ENCODE results near the gene PRDM10. TPM values are rescaled to one million over a fixed set of nuclear protein-coding genes. Genes with fewer than 3 reads are reported as not detected.
"Not testable (repeated sequence)": the region's sequence is repeated elsewhere in the genome, so short reads cannot be mapped to it uniquely, and the experiment has no call there.

PRDM10 gene
- total RNA-seq, 1 experiment from 2014 or later: 9.8 TPM

GRCh38 chr11:129971856-129972255, 30.8 kb downstream of the PRDM10 start:
- H3K36me3 ChIP-seq (ENCODE audit: insufficient read depth, low read length); H3K9me2 ChIP-seq (replicated peaks; ENCODE audit: insufficient read depth, low read length); H3K79me2 ChIP-seq (ENCODE audit: low read length); H2AFZ ChIP-seq (ENCODE audit: low read length); H3K9me3 ChIP-seq (ENCODE audit: low read length); DNase-seq; H3K27me3 ChIP-seq (ENCODE audit: low read length); H4K20me1 ChIP-seq (ENCODE audit: insufficient read depth, low read depth, low read length): not testable (repeated sequence)
- Histone ChIP-seq H3K4me3 (ENCODE audit: low read length) (peak overlapping the region; percentile 64; the same call in 1 of the 2 replicates), H3K4me1 (ENCODE audit: low read length) (peaks cover 49% of the 10 kb centered on the region), H3K4me2 (ENCODE audit: low read depth, low read length, poor library complexity, severe bottlenecking) (peak overlapping the region; percentile 78), H3K9ac (ENCODE audit: low read length) (peak overlapping the region; percentile 79; the same call in 1 of the 2 replicates), H3K27ac (ENCODE audit: low read length) (peak overlapping the region; percentile 100)

- Histone ChIP-seq H3K9me2 (replicated peaks; ENCODE audit: insufficient read depth, low read length) (no peaks in the 10 kb centered on the region), H4K20me1 (ENCODE audit: insufficient read depth, low read depth, low read length) (no peaks in the 10 kb centered on the region), H3K36me3 (ENCODE audit: insufficient read depth, low read length) (no peaks in the 10 kb centered on the region), H3K27ac (ENCODE audit: low read length) (peak overlapping the region; percentile 70), H3K9me3 (ENCODE audit: low read length) (no peaks in the 10 kb centered on the region), H3K79me2 (ENCODE audit: low read length) (no peaks in the 10 kb centered on the region; the same call in 1 of the 2 replicates), H3K4me3 (ENCODE audit: low read length) (peak overlapping the region; percentile 22; the same call in 1 of the 2 replicates), H3K4me1 (ENCODE audit: low read length) (peaks cover 49% of the 10 kb centered on the region), H3K4me2 (ENCODE audit: low read depth, low read length, poor library complexity, severe bottlenecking) (peak overlapping the region; percentile 51), H2AFZ (ENCODE audit: low read length) (0 out of 2 replicates have a peak overlapping the region, but pooled peaks have one; percentile 14), H3K27me3 (ENCODE audit: low read length) (no peaks in the 10 kb centered on the region), H3K9ac (ENCODE audit: low read length) (no peak overlapping the region; the same call in 1 of the 2 replicates)
- DNase-seq: peak; percentile 43
Measured at GRCh38 chr11:129969920-129970319, 32.7 kb downstream of the PRDM10 start.

DNA sequence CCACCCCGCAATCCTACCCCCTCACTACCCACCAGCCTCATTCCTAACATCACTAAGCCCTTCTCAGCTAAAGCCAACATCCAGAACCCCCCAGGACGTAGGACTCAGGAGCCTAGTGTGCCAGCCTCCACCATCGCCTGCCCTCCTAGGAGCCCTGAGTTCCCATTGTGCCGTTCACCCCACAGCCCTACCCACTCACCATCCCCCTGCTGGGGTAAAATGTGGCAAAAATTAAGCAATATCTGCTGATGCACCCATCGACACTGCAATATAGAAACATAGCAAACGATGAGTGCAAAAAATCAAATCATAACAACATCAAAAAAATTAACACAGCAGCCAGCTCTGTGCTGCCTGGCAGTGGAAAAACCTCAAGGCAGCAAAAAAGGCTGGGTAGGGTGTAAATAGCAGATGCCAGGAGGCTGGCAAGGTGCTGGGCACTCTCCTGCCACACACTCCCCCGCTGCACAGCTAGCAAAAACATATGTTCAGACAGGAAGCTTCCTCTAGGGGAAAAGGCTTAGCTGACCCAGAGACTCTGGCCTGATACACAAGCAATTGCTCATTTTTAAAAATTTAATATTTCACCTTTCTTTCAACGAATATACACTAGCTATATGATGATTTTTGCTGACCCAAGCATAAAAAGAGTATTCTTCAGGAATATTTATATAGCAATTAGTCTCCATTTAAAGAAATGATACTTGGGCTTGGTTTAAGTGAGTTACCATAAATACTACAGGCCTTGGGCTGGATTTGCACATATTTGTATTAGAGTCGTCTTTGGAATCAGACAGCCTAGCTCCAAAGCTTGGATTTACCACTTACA, 33.8 kb downstream of the PRDM10 start:
- Histone ChIP-seq H3K9ac (ENCODE audit: low read length) (no peak overlapping the region), H3K27ac (ENCODE audit: low read length) (peak overlapping the region; percentile 70), H3K4me3 (ENCODE audit: low read length) (no peak overlapping the region), H3K9me3 (ENCODE audit: low read length) (no peaks in the 10 kb centered on the region), H3K36me3 (ENCODE audit: insufficient read depth, low read length) (no peaks in the 10 kb centered on the region), H3K4me2 (ENCODE audit: low read depth, low read length, poor library complexity, severe bottlenecking) (peak overlapping the region; percentile 42), H2AFZ (ENCODE audit: low read length) (no peak overlapping the region), H3K4me1 (ENCODE audit: low read length) (peaks cover 43% of the 10 kb centered on the region), H3K9me2 (replicated peaks; ENCODE audit: insufficient read depth, low read length) (no peaks in the 10 kb centered on the region), H4K20me1 (ENCODE audit: insufficient read depth, low read depth, low read length) (no peaks in the 10 kb centered on the region), H3K79me2 (ENCODE audit: low read length) (no peaks in the 10 kb centered on the region), H3K27me3 (ENCODE audit: low read length) (no peaks in the 10 kb centered on the region)
- peak; percentile 43 for DNase-seq

DNA sequence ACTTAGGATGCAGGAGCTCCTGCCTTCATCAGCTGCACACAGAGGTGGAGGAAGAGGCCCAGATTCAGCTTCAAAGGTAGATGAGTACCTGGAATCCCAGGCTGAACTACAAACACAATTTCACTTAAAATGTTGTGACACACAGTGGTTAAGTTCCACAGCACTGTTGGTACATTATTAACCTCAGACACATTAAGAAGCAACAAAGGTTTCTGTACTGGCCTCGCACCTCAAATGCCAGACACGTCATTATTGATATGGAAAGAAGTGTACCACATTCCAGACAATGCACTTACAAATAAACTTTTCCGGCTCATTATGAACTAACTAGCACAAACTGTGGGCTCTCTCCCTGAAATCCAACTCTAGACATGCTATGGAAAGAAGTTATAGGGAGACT, 34.6 kb downstream of the PRDM10 start:
- no peak overlapping the region for H3K27ac ChIP-seq (ENCODE audit: low read length)
- H3K36me3 ChIP-seq (ENCODE audit: insufficient read depth, low read length): no peaks in the 10 kb centered on the region
- no peak overlapping the region for H3K9ac ChIP-seq (ENCODE audit: low read length)
- no peaks in the 10 kb centered on the region for H4K20me1 ChIP-seq (ENCODE audit: insufficient read depth, low read depth, low read length)
- DNase-seq: no peak
- no peaks in the 10 kb centered on the region for H3K9me3 ChIP-seq (ENCODE audit: low read length)
- no peak overlapping the region for H3K4me3 ChIP-seq (ENCODE audit: low read length)
- H3K4me1 ChIP-seq (ENCODE audit: low read length): peaks cover 35% of the 10 kb centered on the region
- no peaks in the 10 kb centered on the region for H3K9me2 ChIP-seq (replicated peaks; ENCODE audit: insufficient read depth, low read length)
- H3K79me2 ChIP-seq (ENCODE audit: low read length): no peaks in the 10 kb centered on the region
- no peak overlapping the region for H3K4me2 ChIP-seq (ENCODE audit: low read depth, low read length, poor library complexity, severe bottlenecking)
- H2AFZ ChIP-seq (ENCODE audit: low read length): no peak overlapping the region
- H3K27me3 ChIP-seq (ENCODE audit: low read length): no peaks in the 10 kb centered on the region

DNA sequence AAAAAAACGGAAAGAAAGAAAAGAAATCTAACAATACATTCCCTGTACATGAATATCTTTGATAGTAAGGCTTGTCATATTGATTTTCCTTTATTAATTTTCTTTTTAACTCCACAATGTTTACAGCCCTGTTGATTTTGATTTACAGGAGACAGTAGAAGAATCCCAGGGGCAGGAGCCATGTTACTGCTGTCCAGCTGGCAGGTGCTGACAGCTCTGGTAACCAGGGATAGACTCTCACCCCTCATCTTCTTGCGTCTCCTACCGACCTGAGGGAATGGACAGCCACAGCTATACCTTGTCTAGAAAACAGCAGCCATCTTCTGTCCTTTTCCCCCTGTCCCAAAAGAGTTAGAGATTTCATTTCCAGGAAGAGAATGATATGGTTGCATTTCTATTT, 37.4 kb downstream of the PRDM10 start:
- no peak overlapping the region for H2AFZ ChIP-seq (ENCODE audit: low read length)
- no peaks in the 10 kb centered on the region for H3K79me2 ChIP-seq (ENCODE audit: low read length)
- H3K27me3 ChIP-seq (ENCODE audit: low read length): no peaks in the 10 kb centered on the region
- H3K4me2 ChIP-seq (ENCODE audit: low read depth, low read length, poor library complexity, severe bottlenecking): no peak overlapping the region
- no peak for DNase-seq
- no peaks in the 10 kb centered on the region for H3K36me3 ChIP-seq (ENCODE audit: insufficient read depth, low read length)
- H3K9me2 ChIP-seq (replicated peaks; ENCODE audit: insufficient read depth, low read length): no peaks in the 10 kb centered on the region
- H3K4me3 ChIP-seq (ENCODE audit: low read length): no peak overlapping the region
- peaks cover 19% of the 10 kb centered on the region for H3K4me1 ChIP-seq (ENCODE audit: low read length)
- no peaks in the 10 kb centered on the region for H4K20me1 ChIP-seq (ENCODE audit: insufficient read depth, low read depth, low read length)
- no peak overlapping the region for H3K27ac ChIP-seq (ENCODE audit: low read length)
- H3K9ac ChIP-seq (ENCODE audit: low read length): no peak overlapping the region
- no peaks in the 10 kb centered on the region for H3K9me3 ChIP-seq (ENCODE audit: low read length)

GRCh38 chr11:129960216-129961214, 42.1 kb downstream of the PRDM10 start:
- Histone ChIP-seq H3K27me3 (ENCODE audit: low read length) (no peaks in the 10 kb centered on the region), H3K4me3 (ENCODE audit: low read length) (no peak overlapping the region), H3K79me2 (ENCODE audit: low read length) (no peaks in the 10 kb centered on the region), H2AFZ (ENCODE audit: low read length) (no peak overlapping the region), H3K9me3 (ENCODE audit: low read length) (no peaks in the 10 kb centered on the region), H3K36me3 (ENCODE audit: insufficient read depth, low read length) (no peaks in the 10 kb centered on the region; the same call in 1 of the 2 replicates), H3K4me2 (ENCODE audit: low read depth, low read length, poor library complexity, severe bottlenecking) (no peak overlapping the region), H4K20me1 (ENCODE audit: insufficient read depth, low read depth, low read length) (no peaks in the 10 kb centered on the region), H3K9me2 (replicated peaks; ENCODE audit: insufficient read depth, low read length) (no peaks in the 10 kb centered on the region), H3K27ac (ENCODE audit: low read length) (no peak overlapping the region), H3K4me1 (ENCODE audit: low read length) (no peaks in the 10 kb centered on the region), H3K9ac (ENCODE audit: low read length) (no peak overlapping the region)
- no peak for DNase-seq

DNA sequence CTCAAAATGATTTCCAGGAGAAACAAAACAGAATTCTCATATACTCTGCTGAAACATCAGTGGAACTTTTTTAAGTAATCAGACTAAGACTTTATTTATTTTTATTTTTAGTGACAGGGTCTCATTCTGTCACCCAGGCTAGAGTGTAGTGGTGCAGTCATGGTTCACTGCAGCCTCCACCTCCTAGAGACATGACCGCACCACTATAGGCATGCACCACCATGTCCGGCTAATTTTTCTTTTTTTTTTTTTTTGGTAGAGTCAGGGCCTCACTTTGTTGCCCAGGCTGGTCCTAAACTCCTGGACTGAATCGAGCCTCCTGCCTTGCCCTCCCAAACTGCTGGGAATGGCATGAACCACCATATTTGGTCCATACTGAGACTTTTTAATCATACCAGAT, 42.9 kb downstream of the PRDM10 start:
- Histone ChIP-seq H3K4me3 (ENCODE audit: low read length) (no peak overlapping the region), H3K27ac (ENCODE audit: low read length) (no peak overlapping the region), H3K79me2 (ENCODE audit: low read length) (no peaks in the 10 kb centered on the region), H3K4me1 (ENCODE audit: low read length) (no peaks in the 10 kb centered on the region), H3K4me2 (ENCODE audit: low read depth, low read length, poor library complexity, severe bottlenecking) (no peak overlapping the region), H4K20me1 (ENCODE audit: insufficient read depth, low read depth, low read length) (no peaks in the 10 kb centered on the region), H3K9ac (ENCODE audit: low read length) (no peak overlapping the region), H3K27me3 (ENCODE audit: low read length) (no peaks in the 10 kb centered on the region), H3K9me3 (ENCODE audit: low read length) (no peaks in the 10 kb centered on the region), H2AFZ (ENCODE audit: low read length) (no peak overlapping the region), H3K9me2 (replicated peaks; ENCODE audit: insufficient read depth, low read length) (no peaks in the 10 kb centered on the region), H3K36me3 (ENCODE audit: insufficient read depth, low read length) (no peaks in the 10 kb centered on the region; the same call in 1 of the 2 replicates)
- no peak for DNase-seq

- H3K9me3 ChIP-seq (ENCODE audit: low read length): no peaks in the 10 kb centered on the region
- H3K4me3 ChIP-seq (ENCODE audit: low read length): no peak overlapping the region
- H3K9me2 ChIP-seq (replicated peaks; ENCODE audit: insufficient read depth, low read length): no peaks in the 10 kb centered on the region
- H3K79me2 ChIP-seq (ENCODE audit: low read length): no peaks in the 10 kb centered on the region
- no peak for DNase-seq
- no peaks in the 10 kb centered on the region for H3K27me3 ChIP-seq (ENCODE audit: low read length)
- H3K27ac ChIP-seq (ENCODE audit: low read length): no peak overlapping the region
- no peaks in the 10 kb centered on the region for H4K20me1 ChIP-seq (ENCODE audit: insufficient read depth, low read depth, low read length)
- H3K9ac ChIP-seq (ENCODE audit: low read length): no peak overlapping the region
- no peaks in the 10 kb centered on the region; the same call in 1 of the 2 replicates for H3K36me3 ChIP-seq (ENCODE audit: insufficient read depth, low read length)
- no peak overlapping the region for H2AFZ ChIP-seq (ENCODE audit: low read length)
- H3K4me2 ChIP-seq (ENCODE audit: low read depth, low read length, poor library complexity, severe bottlenecking): no peak overlapping the region
- peaks cover 6% of the 10 kb centered on the region; the same call in 1 of the 2 replicates for H3K4me1 ChIP-seq (ENCODE audit: low read length)
Measured at GRCh38 chr11:129955282-129955681, 47.4 kb downstream of the PRDM10 start.

Measured in Karpas-422 (cell line).